ENCODE results near the gene SPHK1. TPM values are rescaled to one million over a fixed set of nuclear protein-coding genes. Genes with fewer than 3 reads are reported as not detected.
"Not testable (repeated sequence)": the region's sequence is repeated elsewhere in the genome, so short reads cannot be mapped to it uniquely, and the experiment has no call there.

Gene SPHK1
- total and polyA plus RNA-seq, 2 donors (not counting 3 experiments of a cell fraction or from before 2014, with no cell fraction given): 85.6 to 97.4 TPM

DNA sequence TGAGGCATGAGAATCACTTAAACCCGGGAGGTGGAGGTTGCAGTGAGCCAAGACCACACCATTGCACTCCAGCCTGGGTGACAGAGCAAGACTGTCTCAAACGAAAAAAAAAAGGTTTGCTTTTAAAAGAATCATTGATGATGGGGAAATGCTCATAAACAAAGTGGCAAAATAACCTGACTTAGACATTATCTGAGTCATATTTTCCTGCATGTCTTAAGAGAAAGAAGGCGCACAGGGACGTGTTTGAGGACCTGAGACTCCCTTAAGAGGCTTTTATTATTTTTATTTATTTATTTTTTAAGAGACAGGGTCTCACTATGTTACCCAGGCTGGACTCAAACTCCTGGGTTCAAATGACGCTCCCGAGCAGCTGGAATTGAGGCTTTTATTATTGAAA lies 25.0 kb upstream of the SPHK1 start:
- no peak for FAIRE-seq
- dilution Hi-C loops (cut with MboI; ENCODE audit: extremely low pct_ligation_motif_present, low sequenced_read_pairs): no loop called here
- TF ChIP-seq POLR2AphosphoS5 (IDR thresholded peaks at IDR 0.05; ENCODE audit: insufficient read depth, low read depth, low read length): no peak
- no peak for TF ChIP-seq FOS (IDR thresholded peaks at IDR 0.05; ENCODE audit: borderline replicate concordance, insufficient read depth, low read length)
- no peak for TF ChIP-seq GATA2 (IDR thresholded peaks at IDR 0.05; ENCODE audit: insufficient read depth, insufficient read length, low read depth, low read length)
- TF ChIP-seq POLR2A (IDR thresholded peaks at IDR 0.05; ENCODE audit: low read depth, low read length): no peak
- no peak for TF ChIP-seq MYC (IDR thresholded peaks at IDR 0.05; ENCODE audit: low read depth, low read length)
- TF ChIP-seq, protein P1, sequence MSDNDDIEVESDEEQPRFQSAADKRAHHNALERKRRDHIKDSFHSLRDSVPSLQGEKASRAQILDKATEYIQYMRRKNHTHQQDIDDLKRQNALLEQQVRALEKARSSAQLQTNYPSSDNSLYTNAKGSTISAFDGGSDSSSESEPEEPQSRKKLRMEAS (IDR thresholded peaks at IDR 0.05; ENCODE audit: insufficient read depth, insufficient read length): no peak
- TF ChIP-seq, protein P2, sequence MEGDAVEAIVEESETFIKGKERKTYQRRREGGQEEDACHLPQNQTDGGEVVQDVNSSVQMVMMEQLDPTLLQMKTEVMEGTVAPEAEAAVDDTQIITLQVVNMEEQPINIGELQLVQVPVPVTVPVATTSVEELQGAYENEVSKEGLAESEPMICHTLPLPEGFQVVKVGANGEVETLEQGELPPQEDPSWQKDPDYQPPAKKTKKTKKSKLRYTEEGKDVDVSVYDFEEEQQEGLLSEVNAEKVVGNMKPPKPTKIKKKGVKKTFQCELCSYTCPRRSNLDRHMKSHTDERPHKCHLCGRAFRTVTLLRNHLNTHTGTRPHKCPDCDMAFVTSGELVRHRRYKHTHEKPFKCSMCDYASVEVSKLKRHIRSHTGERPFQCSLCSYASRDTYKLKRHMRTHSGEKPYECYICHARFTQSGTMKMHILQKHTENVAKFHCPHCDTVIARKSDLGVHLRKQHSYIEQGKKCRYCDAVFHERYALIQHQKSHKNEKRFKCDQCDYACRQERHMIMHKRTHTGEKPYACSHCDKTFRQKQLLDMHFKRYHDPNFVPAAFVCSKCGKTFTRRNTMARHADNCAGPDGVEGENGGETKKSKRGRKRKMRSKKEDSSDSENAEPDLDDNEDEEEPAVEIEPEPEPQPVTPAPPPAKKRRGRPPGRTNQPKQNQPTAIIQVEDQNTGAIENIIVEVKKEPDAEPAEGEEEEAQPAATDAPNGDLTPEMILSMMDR (IDR thresholded peaks at IDR 0.05; ENCODE audit: extremely low read depth in 1 of 2, insufficient read depth in 1 of 2, low read depth in 1 of 2, low read length in 2 of 2): no peak
- no peak for TF ChIP-seq EZH2 (IDR thresholded peaks at IDR 0.05; ENCODE audit: borderline replicate concordance, low read depth, low read length, severe bottlenecking)
- no peak for TF ChIP-seq JUN (IDR thresholded peaks at IDR 0.05; ENCODE audit: borderline replicate concordance, insufficient read depth, insufficient read length, low read depth)

DNA sequence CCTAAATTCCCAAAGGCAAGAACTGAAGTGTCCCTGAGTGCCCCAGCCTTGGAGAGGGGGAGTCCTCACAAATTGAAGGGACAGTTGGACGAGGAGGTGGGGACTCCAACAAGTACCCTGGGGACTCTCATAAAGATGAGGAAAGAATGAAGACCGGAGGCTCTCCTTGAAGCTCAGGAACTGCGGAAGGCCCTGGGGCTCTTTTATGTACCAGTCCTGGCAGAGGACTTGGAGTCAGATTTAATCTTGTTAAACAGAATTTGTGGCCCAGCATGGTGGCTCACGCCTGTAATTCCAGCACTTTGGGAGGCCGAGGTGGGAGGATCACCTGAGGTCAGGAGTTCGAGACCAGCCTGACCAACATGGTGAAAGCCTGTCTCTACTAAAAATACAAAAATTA lies 24.6 kb upstream of the SPHK1 start:
- H3K36me3 ChIP-seq (ENCODE audit: control insufficient read depth in 2 of 2, extremely low read depth in 1 of 2, insufficient read depth in 2 of 2, low read length in 2 of 2); H3K9me1 ChIP-seq (replicated peaks; ENCODE audit: control insufficient read depth, extremely low read depth, insufficient read depth, low read length); dilution Hi-C loops (cut with MboI; ENCODE audit: extremely low pct_ligation_motif_present, low sequenced_read_pairs); H3K4me1 ChIP-seq (ENCODE audit: control insufficient read depth, extremely low read depth, insufficient read depth, low read length); H2AFZ ChIP-seq (ENCODE audit: low read depth, low read length); H3K79me2 ChIP-seq (ENCODE audit: control insufficient read depth, insufficient read depth, low read length); FAIRE-seq; POLR2A ChIA-PET; H4K20me1 ChIP-seq (replicated peaks; ENCODE audit: control insufficient read depth, extremely low read depth, insufficient read depth, low read length); H3K27me3 ChIP-seq (ENCODE audit: control insufficient read depth in 2 of 2, insufficient read depth in 2 of 2, low read length in 2 of 2); BruUV-seq (replicated peaks); H3K9me3 ChIP-seq (replicated peaks; ENCODE audit: control insufficient read depth, insufficient read depth, low read length); DNase-seq (ENCODE audit: low read depth, low spot score); H3K27ac ChIP-seq (ENCODE audit: insufficient read depth, low read depth, low read length); H3K9ac ChIP-seq (replicated peaks; ENCODE audit: extremely low read depth, insufficient read depth, low read length); intact Hi-C loops (cut with micrococcal nuclease); H3K4me3 ChIP-seq (replicated peaks in 1 of 3; ENCODE audit: insufficient read depth in 1 of 3, low read depth in 1 of 3, low read length in 3 of 3); H3K4me2 ChIP-seq (ENCODE audit: insufficient read depth, low read length): not testable (repeated sequence)
- CTCF ChIA-PET: interaction anchor here (0.9 to 1.7 kb wide), 2 partner anchors 11 to 31 kb away, joined by 3 to 6 read pairs; no protein-coding TSS in a partner anchor

More for the DNA sequence above, 25.0 kb upstream of the SPHK1 start:
- Histone ChIP-seq H3K9ac (replicated peaks; ENCODE audit: extremely low read depth, insufficient read depth, low read length) (no peak overlapping the region), H3K4me1 (ENCODE audit: control insufficient read depth, extremely low read depth, insufficient read depth, low read length) (peaks cover under 1% of the 10 kb centered on the region), H4K20me1 (replicated peaks; ENCODE audit: control insufficient read depth, extremely low read depth, insufficient read depth, low read length) (no peaks in the 10 kb centered on the region), H3K9me1 (replicated peaks; ENCODE audit: control insufficient read depth, extremely low read depth, insufficient read depth, low read length) (no peaks in the 10 kb centered on the region), H3K79me2 (ENCODE audit: control insufficient read depth, insufficient read depth, low read length) (no peaks in the 10 kb centered on the region), H3K4me3 (replicated peaks in 1 of 3; ENCODE audit: insufficient read depth in 1 of 3, low read depth in 1 of 3, low read length in 3 of 3) (no peak overlapping the region), H3K9me3 (replicated peaks; ENCODE audit: control insufficient read depth, insufficient read depth, low read length) (no peaks in the 10 kb centered on the region), H3K27ac (ENCODE audit: insufficient read depth, low read depth, low read length) (no peak overlapping the region), H3K4me2 (ENCODE audit: insufficient read depth, low read length) (no peak overlapping the region), H2AFZ (ENCODE audit: low read depth, low read length) (no peak overlapping the region), H3K27me3 (ENCODE audit: control insufficient read depth in 2 of 2, insufficient read depth in 2 of 2, low read length in 2 of 2) (no peaks in the 10 kb centered on the region), H3K36me3 (ENCODE audit: control insufficient read depth in 2 of 2, extremely low read depth in 1 of 2, insufficient read depth in 2 of 2, low read length in 2 of 2) (no peaks in the 10 kb centered on the region)
- DNase-seq (ENCODE audit: low read depth, low spot score): no peak
- no TSS peak for BruUV-seq (replicated peaks)
- intact Hi-C loops (cut with micrococcal nuclease): no loop called here
- CTCF ChIA-PET: interaction anchor here (1.7 kb wide), 1 partner anchor 11 kb away, joined by 6 read pairs; no protein-coding TSS in a partner anchor
- POLR2A ChIA-PET: no interaction called here

Data from endothelial cell of umbilical vein (primary cell).